ENCODE measurements around the gene SLC25A26. TPM values are rescaled to one million over a fixed set of nuclear protein-coding genes. Genes with fewer than 3 reads are reported as not detected.

The SLC25A26 gene
- total RNA-seq, 1 experiment from 2014 or later = 23.8 TPM

GRCh38 chr3:66394019-66394752 lies 173.4 kb downstream of the SLC25A26 start:
- Histone ChIP-seq H2AFZ (ENCODE audit: low read depth, low read length, poor library complexity, severe bottlenecking) (no peak overlapping the region), H3K36me3 (ENCODE audit: control insufficient read depth in 1 of 2, insufficient read depth in 2 of 2, low read length in 2 of 2) (no peaks in the 10 kb centered on the region), H3K4me3 (replicated peaks in 1 of 2; ENCODE audit: low read depth in 1 of 2, low read length in 2 of 2) (no peak overlapping the region), H3K4me1 (ENCODE audit: control insufficient read depth in 1 of 2, insufficient read depth in 2 of 2, low read length in 2 of 2) (no peaks in the 10 kb centered on the region), H3K9me3 (ENCODE audit: control insufficient read depth in 1 of 2, insufficient read depth in 1 of 2, low read depth in 1 of 2, low read length in 2 of 2) (no peaks in the 10 kb centered on the region), H3K27me3 (ENCODE audit: insufficient read depth, low read length) (no peaks in the 10 kb centered on the region), H3K9me2 (ENCODE audit: insufficient read depth) (no peaks in the 10 kb centered on the region), H3K9ac (ENCODE audit: low read length) (no peak overlapping the region), H3K27ac (ENCODE audit: low read depth, low read length) (no peak overlapping the region), H4K20me1 (ENCODE audit: insufficient read depth) (no peaks in the 10 kb centered on the region), H3K79me2 (ENCODE audit: insufficient read depth, low read length) (no peaks in the 10 kb centered on the region), H3K4me2 (ENCODE audit: low read length) (no peak overlapping the region)
- RAD21 ChIA-PET (ENCODE audit: low non-redundant PET in 1 of 2, low total read pairs in 2 of 2, uncharacterized antibody in 2 of 2, unreplicated experiment in 2 of 2) = no interaction called here
- POLR2A ChIA-PET = no interaction called here
- no peak for TF ChIP-seq POLR2A (IDR thresholded peaks at IDR 0.05; ENCODE audit: borderline replicate concordance, extremely low read depth, insufficient read depth, insufficient read length)
- no peak for TF ChIP-seq SRF (IDR thresholded peaks at IDR 0.05; ENCODE audit: low read depth)
- TF ChIP-seq ELF1 (IDR thresholded peaks at IDR 0.05; ENCODE audit: borderline replicate concordance, low read depth) = no peak
- no peak for TF ChIP-seq FOSL1 (IDR thresholded peaks at IDR 0.05; ENCODE audit: low read depth)
- TF ChIP-seq SP1 (IDR thresholded peaks at IDR 0.05; ENCODE audit: low read depth) = no peak
- TF ChIP-seq EZH2phosphoT487 (IDR thresholded peaks at IDR 0.05; ENCODE audit: borderline replicate concordance) = no peak
- no peak for TF ChIP-seq CBX3 (IDR thresholded peaks at IDR 0.05; ENCODE audit: low read depth)
- TF ChIP-seq, protein P1, sequence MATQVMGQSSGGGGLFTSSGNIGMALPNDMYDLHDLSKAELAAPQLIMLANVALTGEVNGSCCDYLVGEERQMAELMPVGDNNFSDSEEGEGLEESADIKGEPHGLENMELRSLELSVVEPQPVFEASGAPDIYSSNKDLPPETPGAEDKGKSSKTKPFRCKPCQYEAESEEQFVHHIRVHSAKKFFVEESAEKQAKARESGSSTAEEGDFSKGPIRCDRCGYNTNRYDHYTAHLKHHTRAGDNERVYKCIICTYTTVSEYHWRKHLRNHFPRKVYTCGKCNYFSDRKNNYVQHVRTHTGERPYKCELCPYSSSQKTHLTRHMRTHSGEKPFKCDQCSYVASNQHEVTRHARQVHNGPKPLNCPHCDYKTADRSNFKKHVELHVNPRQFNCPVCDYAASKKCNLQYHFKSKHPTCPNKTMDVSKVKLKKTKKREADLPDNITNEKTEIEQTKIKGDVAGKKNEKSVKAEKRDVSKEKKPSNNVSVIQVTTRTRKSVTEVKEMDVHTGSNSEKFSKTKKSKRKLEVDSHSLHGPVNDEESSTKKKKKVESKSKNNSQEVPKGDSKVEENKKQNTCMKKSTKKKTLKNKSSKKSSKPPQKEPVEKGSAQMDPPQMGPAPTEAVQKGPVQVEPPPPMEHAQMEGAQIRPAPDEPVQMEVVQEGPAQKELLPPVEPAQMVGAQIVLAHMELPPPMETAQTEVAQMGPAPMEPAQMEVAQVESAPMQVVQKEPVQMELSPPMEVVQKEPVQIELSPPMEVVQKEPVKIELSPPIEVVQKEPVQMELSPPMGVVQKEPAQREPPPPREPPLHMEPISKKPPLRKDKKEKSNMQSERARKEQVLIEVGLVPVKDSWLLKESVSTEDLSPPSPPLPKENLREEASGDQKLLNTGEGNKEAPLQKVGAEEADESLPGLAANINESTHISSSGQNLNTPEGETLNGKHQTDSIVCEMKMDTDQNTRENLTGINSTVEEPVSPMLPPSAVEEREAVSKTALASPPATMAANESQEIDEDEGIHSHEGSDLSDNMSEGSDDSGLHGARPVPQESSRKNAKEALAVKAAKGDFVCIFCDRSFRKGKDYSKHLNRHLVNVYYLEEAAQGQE (IDR thresholded peaks at IDR 0.05; ENCODE audit: low read depth) = no peak
- no peak for TF ChIP-seq EGR1 (IDR thresholded peaks at IDR 0.05; ENCODE audit: low read depth)
- TF ChIP-seq CTCF (IDR thresholded peaks at IDR 0.05 in 2 of 3, conservative IDR thresholded peaks at IDR 0.05 in 1 of 3; ENCODE audit: borderline replicate concordance in 1 of 3, insufficient read depth in 1 of 3, low read depth in 2 of 3, low read length in 2 of 3) = no peak
- TF ChIP-seq ZNF274 (IDR thresholded peaks at IDR 0.05; ENCODE audit: low read depth, low read length) = no peak
- TF ChIP-seq RAD21 (IDR thresholded peaks at IDR 0.05; ENCODE audit: low read depth) = no peak
- no peak for TF ChIP-seq POLR2AphosphoS5 (IDR thresholded peaks at IDR 0.05; ENCODE audit: low read depth, low read length)
- no peak for TF ChIP-seq EZH2 (IDR thresholded peaks at IDR 0.05)
- TF ChIP-seq ZBTB33 (IDR thresholded peaks at IDR 0.05; ENCODE audit: extremely low read depth, insufficient replicate concordance, low read length) = no peak
- TF ChIP-seq JUND (IDR thresholded peaks at IDR 0.05) = no peak
- no peak for TF ChIP-seq YY1 (IDR thresholded peaks at IDR 0.05; ENCODE audit: extremely low read depth, insufficient replicate concordance, low read depth, low read length)
- no peak for TF ChIP-seq SIN3A (IDR thresholded peaks at IDR 0.05; ENCODE audit: low read depth)
- no peak for TF ChIP-seq CEBPB (IDR thresholded peaks at IDR 0.05; ENCODE audit: low read depth)
- TF ChIP-seq ZFX (IDR thresholded peaks at IDR 0.05) = no peak
- ATAC-seq (no peak), DNase-seq (ENCODE audit: low read depth, low spot score) (no peak)
- no TSS peak for BruUV-seq (replicated peaks)
- intact Hi-C loops (cut with micrococcal nuclease) = no loop called here
- CTCF ChIA-PET = interaction anchor here (1.0 kb wide), 1 partner anchor 16 kb away, joined by 3 read pairs; no protein-coding TSS in a partner anchor

Measured in HCT116 (cell line).